CD4-positive, alpha-beta T cell treated with Interleukin-2 at 100 ng/mL for 4 hours (primary cell): ENCODE results near the gene SGCE.
A peak's percentile ranks its signal among the peaks of the same experiment; 100 is the strongest.

Experiments used
- DNase-seq: peaks from one replicate; pipeline ENCODE4 v3.0.0-alpha.2; 2020; ENCODE audit warnings: low spot score

The SGCE gene

DNA sequence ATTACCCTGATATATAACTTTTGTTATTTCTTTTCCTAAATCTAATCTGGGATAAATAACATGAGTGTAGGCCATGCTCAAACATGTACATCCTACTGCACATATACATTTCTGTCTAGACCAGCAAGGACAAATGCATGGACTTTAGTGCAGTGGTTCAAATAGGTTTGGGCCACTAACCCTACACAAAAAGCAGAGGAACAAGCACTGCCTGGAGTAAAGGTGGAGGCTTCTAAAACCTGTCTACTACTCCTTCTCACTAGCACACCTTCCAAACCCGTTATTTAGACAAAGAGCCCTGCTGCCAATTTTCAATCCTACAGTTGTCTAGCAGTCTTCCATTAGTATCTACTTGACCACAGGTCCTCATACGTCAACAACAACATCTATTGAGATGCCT is 34.8 kb downstream of the SGCE start:
- DNase-seq = no peak

GRCh38 chr7:94620703-94621118 is 35.2 kb downstream of the SGCE start:
- DNase-seq = peak; percentile 27

DNA sequence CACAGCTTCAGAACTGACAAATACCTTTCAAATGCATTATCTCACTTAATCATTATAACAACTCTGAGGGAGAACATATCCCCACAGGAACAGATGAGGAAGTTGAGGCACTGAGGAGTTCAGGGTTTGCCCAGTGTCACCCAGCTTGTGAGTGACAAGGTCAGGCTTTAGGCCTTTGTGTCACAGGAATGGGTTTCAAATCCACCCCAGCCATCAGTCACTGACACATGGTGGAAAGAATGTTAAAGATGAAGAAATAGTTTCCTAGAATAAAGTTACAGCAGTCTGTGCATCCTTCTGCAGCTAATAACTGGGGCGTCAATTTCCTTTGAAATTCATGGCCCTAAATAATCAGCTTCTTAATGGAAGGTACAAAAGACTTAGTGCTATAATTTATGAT is 37.8 kb downstream of the SGCE start:
- no peak for DNase-seq

GRCh38 chr7:94616855-94617254 is 39.1 kb downstream of the SGCE start:
- no peak for DNase-seq

- DNase-seq = no peak
Measured at GRCh38 chr7:94615666-94616065, 40.3 kb downstream of the SGCE start.

- DNase-seq = no peak
Measured at GRCh38 chr7:94612661-94613060, 43.3 kb downstream of the SGCE start.

DNA sequence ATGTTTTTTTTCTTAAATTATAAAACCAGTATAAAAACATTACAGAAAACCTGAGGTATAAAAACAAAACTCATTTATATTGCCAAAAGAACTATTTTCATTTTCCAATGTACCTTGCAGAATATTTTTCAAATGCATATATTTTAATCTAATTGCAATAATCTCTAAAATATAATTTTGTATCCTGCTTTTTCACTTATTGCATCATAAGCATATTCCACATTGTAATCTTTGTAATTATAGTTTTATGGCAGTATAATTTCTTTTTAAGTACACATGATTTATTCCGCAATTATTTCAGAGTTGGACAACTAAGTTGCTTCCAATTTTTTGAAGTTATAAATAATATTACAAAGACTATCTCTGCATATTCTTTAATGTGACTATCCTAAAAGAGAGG is 43.7 kb downstream of the SGCE start:
- no peak for DNase-seq

DNA sequence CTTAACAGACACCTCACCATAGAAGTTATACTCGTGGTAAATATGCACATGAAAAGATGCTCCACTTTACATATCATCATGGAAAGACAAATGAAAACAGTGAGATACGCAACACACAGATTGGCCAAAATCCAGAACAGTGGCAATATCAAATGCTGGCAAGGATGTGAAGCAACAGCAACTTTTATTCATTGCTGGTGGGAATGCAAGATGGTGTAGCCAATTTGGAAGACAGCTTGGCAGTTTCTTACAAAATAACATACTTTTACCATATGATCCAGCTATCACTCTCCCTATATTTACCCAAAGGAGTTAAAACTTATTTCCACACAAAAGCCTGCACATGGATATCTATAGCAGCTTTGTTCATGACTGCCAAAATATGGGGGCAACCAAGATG is 46.4 kb downstream of the SGCE start:
- DNase-seq = no peak

DNA sequence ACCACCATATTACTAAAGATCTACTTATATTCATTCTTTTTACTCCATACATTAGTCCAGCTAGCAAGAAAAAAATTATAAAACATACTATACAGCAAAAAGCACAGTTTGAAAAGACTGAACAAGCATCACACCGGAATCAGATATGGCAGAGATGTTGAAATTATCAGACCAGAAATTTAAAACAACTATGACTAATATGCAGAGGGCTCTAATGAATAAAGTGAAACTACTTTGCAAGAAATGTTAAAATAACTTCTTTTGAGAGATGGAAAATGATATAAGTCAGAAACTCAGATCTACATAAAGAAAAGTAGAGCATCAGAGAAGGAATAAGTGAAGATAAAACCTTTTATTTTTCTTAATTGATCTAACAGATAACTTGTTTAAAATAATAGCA is 50.9 kb downstream of the SGCE start:
- DNase-seq = no peak

DNA sequence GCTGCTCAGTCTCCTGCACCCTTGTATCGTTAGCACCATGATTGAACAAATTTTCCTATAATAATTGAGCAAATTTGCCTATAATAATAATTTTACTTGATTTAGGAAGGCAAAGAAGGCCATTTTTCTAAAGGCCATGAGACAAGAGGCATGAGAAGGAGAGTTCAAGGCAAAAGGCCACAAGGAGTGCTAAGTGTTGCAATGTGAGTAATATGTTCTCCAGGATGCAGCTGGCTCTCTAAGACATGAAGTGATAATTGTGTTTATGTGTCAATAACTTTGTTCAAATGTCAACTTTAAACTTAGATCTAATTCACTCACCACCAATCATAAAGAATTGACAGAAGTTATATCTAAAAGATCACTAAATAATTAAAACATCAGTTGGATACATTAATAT is 53.8 kb downstream of the SGCE start:
- no peak for DNase-seq

DNA sequence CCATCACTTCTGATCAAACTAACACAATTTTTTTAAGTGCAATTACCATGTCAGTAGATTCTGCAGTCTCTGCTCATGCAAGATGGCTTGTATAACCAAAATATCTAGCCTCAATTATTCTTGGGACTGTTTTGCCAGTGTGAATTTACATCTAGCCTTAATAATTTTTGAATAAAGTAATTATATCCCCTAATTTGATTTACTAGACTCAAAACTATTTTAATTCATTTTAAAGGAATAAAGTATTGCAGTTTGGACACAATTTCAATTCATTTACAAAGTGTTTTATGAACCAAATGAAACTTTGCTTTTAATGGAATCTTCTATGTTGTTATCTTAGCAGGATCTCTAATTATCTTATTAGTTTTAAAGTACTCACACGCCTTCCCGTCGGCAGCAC is 55.7 kb downstream of the SGCE start:
- no peak for DNase-seq

GRCh38 chr7:94595717-94596116 is 60.2 kb downstream of the SGCE start:
- DNase-seq = no peak

GRCh38 chr7:94594882-94595281 is 61.1 kb downstream of the SGCE start:
- no peak for DNase-seq

DNA sequence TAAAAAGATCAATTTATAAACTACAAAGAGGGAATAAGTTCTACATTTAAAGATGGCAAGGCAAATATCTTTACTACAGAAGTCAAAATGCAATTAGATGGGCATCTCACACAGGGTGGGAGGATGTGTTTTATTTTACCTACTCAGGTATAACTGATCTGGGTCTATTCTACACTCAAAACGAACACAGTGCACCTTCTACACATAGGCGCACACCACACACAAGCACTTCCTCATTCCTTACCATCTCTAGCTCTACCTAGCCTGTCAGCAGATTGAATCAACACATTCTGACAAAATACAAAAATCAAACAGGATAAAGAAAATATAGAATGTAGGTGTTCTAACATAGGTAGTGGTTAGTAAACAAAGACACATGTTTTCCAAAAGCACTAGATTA is 64.8 kb downstream of the SGCE start:
- no peak for DNase-seq

DNA sequence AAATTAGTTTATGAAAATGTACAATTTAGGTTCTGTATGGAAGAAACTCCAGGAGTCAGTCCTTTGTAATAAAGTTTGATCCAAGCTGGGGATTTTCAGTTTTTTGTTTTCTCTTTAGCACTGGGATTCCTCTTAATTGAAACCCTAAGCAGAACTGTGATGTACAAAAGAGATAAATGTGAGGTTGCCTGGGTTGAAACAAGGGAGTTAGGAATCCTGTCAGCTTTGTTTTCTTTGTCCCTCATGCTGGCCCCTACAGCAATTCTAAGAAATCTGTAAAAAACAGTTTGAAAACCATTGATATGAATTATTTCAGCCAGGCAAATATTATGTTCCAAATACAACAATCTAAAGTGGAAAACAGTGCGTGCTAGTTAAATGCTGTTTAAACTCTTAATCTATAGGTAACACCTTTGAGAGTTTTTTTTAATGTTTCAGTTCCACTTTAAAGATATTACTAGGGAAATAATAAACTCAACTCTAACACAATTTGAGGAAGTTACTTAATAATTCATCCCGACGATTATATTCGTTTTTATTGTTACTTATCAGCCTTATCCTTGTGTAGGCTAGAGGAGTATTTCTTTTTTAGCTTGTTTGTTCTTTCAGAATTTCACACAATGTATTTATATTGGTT is 65.3 kb downstream of the SGCE start:
- no peak for DNase-seq

DNA sequence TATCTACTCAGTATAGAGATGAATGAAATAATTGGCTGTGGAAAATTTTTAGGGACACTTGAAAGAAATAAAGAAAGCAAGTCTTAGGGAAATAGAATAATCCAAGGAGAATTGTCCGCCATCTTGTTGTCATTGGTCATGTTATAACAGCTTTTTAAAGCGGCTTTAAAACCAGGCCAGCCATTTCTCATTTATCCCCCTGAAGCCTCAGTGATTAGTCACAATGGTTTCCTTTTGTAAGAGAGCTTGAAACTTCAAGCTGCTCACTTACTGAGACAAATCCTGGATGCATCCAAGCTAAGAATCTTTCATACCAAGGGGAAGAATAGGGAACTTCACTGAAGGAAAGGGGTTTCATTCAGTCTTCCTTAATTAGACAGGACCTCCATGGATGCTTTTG is 67.9 kb downstream of the SGCE start:
- no peak for DNase-seq

DNA sequence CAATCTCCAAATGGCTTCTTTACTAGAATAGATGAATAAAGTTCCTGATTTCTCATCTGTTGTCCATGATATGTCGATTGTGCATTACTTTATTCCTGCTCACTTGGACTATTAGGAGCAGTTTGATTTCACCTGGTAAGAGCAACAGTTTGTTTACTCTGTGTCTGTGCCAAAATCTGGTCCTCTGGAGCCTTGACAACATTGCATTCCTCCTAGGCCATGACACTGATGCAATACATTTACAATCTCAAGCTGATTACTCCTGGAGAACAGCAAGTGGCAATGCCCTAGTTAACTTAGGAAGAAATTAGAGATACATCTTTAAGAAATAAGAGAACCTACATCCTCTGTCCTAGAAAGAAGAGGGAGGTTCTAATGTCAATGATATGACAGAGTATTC is 71.8 kb downstream of the SGCE start:
- DNase-seq = no peak

GRCh38 chr7:94580601-94581000 is 75.3 kb downstream of the SGCE start:
- no peak for DNase-seq

GRCh38 chr7:94579470-94579869 is 76.5 kb downstream of the SGCE start:
- DNase-seq = no peak

DNA sequence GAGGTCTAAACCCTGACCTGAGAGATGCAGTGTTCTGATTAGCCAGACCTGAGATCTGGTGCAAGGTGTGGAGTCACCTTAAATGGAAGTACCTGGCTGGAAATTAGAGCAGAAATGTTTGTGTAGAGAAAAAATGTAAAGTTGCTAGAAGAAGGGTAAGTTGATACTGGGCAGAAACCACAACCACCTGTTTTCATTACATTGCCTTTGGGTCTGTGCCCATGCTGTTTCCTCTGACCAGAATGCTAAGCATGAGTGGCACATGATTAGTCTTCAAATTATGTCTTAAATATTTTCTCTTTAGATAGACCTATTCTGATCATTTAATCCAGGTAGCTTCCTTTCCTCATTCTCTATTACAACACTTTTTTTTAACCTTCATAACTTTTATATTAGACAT is 77.3 kb downstream of the SGCE start:
- no peak for DNase-seq

GRCh38 chr7:94577357-94577756 is 78.6 kb downstream of the SGCE start:
- DNase-seq = no peak

- DNase-seq = no peak
Measured at GRCh38 chr7:94576316-94576715, 79.6 kb downstream of the SGCE start.

GRCh38 chr7:94575646-94576045 is 80.3 kb downstream of the SGCE start:
- DNase-seq = no peak

- no peak for DNase-seq
Measured at GRCh38 chr7:94571816-94572215, 84.1 kb downstream of the SGCE start.

- DNase-seq = no peak
Measured at GRCh38 chr7:94567396-94567795, 88.5 kb downstream of the SGCE start.
